HCT116 (cell line): ENCODE data around the gene SEC16A. TPM values are rescaled to one million over a fixed set of nuclear protein-coding genes. Genes with fewer than 3 reads are reported as not detected.

Source experiments
- ATAC-seq: fragments of 200-7000 bp; cut with Tn5 transposase; 2 replicates; pipeline ENCODE4 v1.9.1; 2020; ENCODE audit warnings: mild to moderate bottlenecking, moderate library complexity
- BruUV-seq: library from RNA; stranded (reverse); fragments of 400-500 nt; replicated peaks from 2 replicates; lab custom pipeline; 2021; lab: Mats Ljungman, UMichigan
- CTCF ChIA-PET: fragments of 300-600 bp; sonication (Branson Sonifier 250); formaldehyde crosslinking; loops from one replicate; lab custom pipeline; 2021; ENCODE audit warnings: antibody characterized with exemption; lab: Charles Lee
- POLR2A ChIA-PET: fragments of 300-600, 350-600 bp; sonication (Branson Sonifier 250); formaldehyde crosslinking; loops from one replicate; lab custom pipeline; 2021; ENCODE audit warnings: antibody characterized with exemption; lab: Charles Lee
- RAD21 ChIA-PET, 2 experiments: fragments of 300-600 bp; sonication (Branson Sonifier 250); formaldehyde crosslinking; loops; one replicate each; lab custom pipeline; 2023; ENCODE audit warnings: low total read pairs in 2 of 2; ENCODE audit not compliant: uncharacterized antibody in 2 of 2, unreplicated experiment in 2 of 2, low non-redundant PET in 1 of 2; lab: Charles Lee
- DNase-seq: peaks from one replicate; pipeline ENCODE4 v3.0.0-alpha.2; 2010; ENCODE audit warnings: low read depth, low spot score
- H2AFZ ChIP-seq: fragments of 200-600 bp; shearing (Covaris generic), sonication (generic); 2 replicates; pipeline ENCODE4 v1.6.1; 2017; ENCODE audit warnings: low read depth, mixed run types, mixed read lengths, antibody characterized with exemption, low read length; ENCODE audit not compliant: poor library complexity, severe bottlenecking
- H3K27ac ChIP-seq: 2 replicates; pipeline ENCODE4 v1.5.1; 2012; ENCODE audit warnings: low read depth, low read length
- H3K27me3 ChIP-seq: fragments of 200-600 bp; sonication (generic); 2 replicates; pipeline ENCODE4 v1.6.1; 2016; ENCODE audit warnings: mixed run types, low read length, mixed read lengths; ENCODE audit not compliant: insufficient read depth
- H3K36me3 ChIP-seq, 2 experiments: fragments of 200-500 bp in 1 of 2; fragments of 200-600 bp in 1 of 2; sonication (Bioruptor generic) in 1 of 2; sonication (generic) in 1 of 2; 2 replicates each; pipeline versions ENCODE4 v1.5.1 to v1.6.1; 2014 to 2016; ENCODE audit warnings: low read length in 2 of 2, inconsistent platforms in 1 of 2, mixed read lengths in 1 of 2, mixed run types in 1 of 2; ENCODE audit not compliant: insufficient read depth in 2 of 2, control insufficient read depth in 1 of 2
- H3K4me1 ChIP-seq, 2 experiments: fragments of 200-600 bp in 1 of 2; sonication (generic) in 1 of 2; 2 replicates each; pipeline versions ENCODE4 v1.5.1 to v1.6.1; 2012 to 2017; ENCODE audit warnings: low read length in 2 of 2, inconsistent platforms in 1 of 2, mild to moderate bottlenecking in 1 of 2, mixed read lengths in 1 of 2, mixed run types in 1 of 2, moderate library complexity in 1 of 2; ENCODE audit not compliant: insufficient read depth in 2 of 2, control insufficient read depth in 1 of 2
- H3K4me2 ChIP-seq: fragments of 200-600 bp; sonication (generic); 2 replicates; pipeline ENCODE4 v1.6.1; 2017; ENCODE audit warnings: mixed run types, low read length, mixed read lengths
- H3K4me3 ChIP-seq, 2 experiments: fragments of 200-600 bp in 1 of 2; sonication (generic) in 1 of 2; replicated peaks in 1 of 2; 2 replicates each; pipeline ENCODE4 v1.5.1; 2011 to 2016; ENCODE audit warnings: low read length in 2 of 2, control low read depth in 1 of 2, low read depth in 1 of 2, mild to moderate bottlenecking in 1 of 2, mixed read lengths in 1 of 2, mixed run types in 1 of 2
- H3K79me2 ChIP-seq: fragments of 200-600 bp; sonication (generic); 2 replicates; pipeline ENCODE4 v1.6.1; 2017; ENCODE audit warnings: mild to moderate bottlenecking, mixed run types, low read length, moderate library complexity, mixed read lengths; ENCODE audit not compliant: insufficient read depth
- H3K9ac ChIP-seq: fragments of 200-600 bp; sonication (generic); 2 replicates; pipeline ENCODE4 v1.6.1; 2016; ENCODE audit warnings: low read length, mixed read lengths
- H3K9me2 ChIP-seq: fragments of 200-600 bp; sonication (generic), shearing (Covaris generic); 2 replicates; pipeline ENCODE4 v1.6.1; 2017; ENCODE audit warnings: mixed run types, mild to moderate bottlenecking, moderate library complexity; ENCODE audit not compliant: insufficient read depth
- H3K9me3 ChIP-seq, 2 experiments: fragments of 200-500 bp in 1 of 2; fragments of 200-600 bp in 1 of 2; sonication (Bioruptor generic) in 1 of 2; sonication (generic) in 1 of 2; 2 replicates each; pipeline ENCODE4 v1.6.1; 2014 to 2017; ENCODE audit warnings: low read length in 2 of 2, mixed read lengths in 2 of 2, inconsistent platforms in 1 of 2, low read depth in 1 of 2, mild to moderate bottlenecking in 1 of 2, mixed run types in 1 of 2, moderate library complexity in 1 of 2; ENCODE audit not compliant: control insufficient read depth in 1 of 2, insufficient read depth in 1 of 2
- H4K20me1 ChIP-seq: fragments of 200-600 bp; sonication (generic), shearing (Covaris generic); 2 replicates; pipeline ENCODE4 v1.6.1; 2017; ENCODE audit warnings: mixed run types, mild to moderate bottlenecking, moderate library complexity; ENCODE audit not compliant: insufficient read depth
- ELF1 ChIP-seq: IDR thresholded peaks from 2 replicates; pipeline ENCODE4 v1.6.1; 2012; ENCODE audit warnings: low read depth, borderline replicate concordance
- EZH2 ChIP-seq: fragments of 200-600 bp; sonication (generic); IDR thresholded peaks from 2 replicates; pipeline ENCODE4 v1.6.1; 2017; ENCODE audit warnings: antibody characterized with exemption, mixed run types
- FOSL1 ChIP-seq: IDR thresholded peaks from 2 replicates; pipeline ENCODE4 v1.6.1; 2012; ENCODE audit warnings: low read depth
- JUND ChIP-seq: IDR thresholded peaks from 2 replicates; pipeline ENCODE4 v1.6.1; 2012
- POLR2A ChIP-seq: IDR thresholded peaks from 2 replicates; pipeline ENCODE4 v1.7.0; 2011; ENCODE audit warnings: borderline replicate concordance; ENCODE audit not compliant: insufficient read depth, insufficient read length; ENCODE audit errors: extremely low read depth
- POLR2AphosphoS5 ChIP-seq: IDR thresholded peaks from 2 replicates; pipeline ENCODE4 v1.6.1; 2011; ENCODE audit warnings: mild to moderate bottlenecking, low read depth, low read length, moderate library complexity
- SRF ChIP-seq: IDR thresholded peaks from 2 replicates; pipeline ENCODE4 v1.6.1; 2012; ENCODE audit warnings: low read depth
- ZNF274 ChIP-seq: fragments of 200-500 bp; sonication (Bioruptor generic); IDR thresholded peaks from 2 replicates; pipeline ENCODE4 v1.6.1; 2014; ENCODE audit warnings: mild to moderate bottlenecking, low read depth, low read length, inconsistent platforms
- intact Hi-C: fragments of 100-400 bp; cut with micrococcal nuclease; formaldehyde crosslinking; loops from 2 replicates; pipeline ENCODE4 v1.10.0; 2022
- total RNA-seq: library from RNA; stranded (reverse); gene quantifications from one replicate; pipeline ENCODE4 v1.2.1, GENCODE V29; 2021; ENCODE audit not compliant: unreplicated experiment
- TF ChIP-seq, protein P1 (sequence below): IDR thresholded peaks from 2 replicates; pipeline ENCODE4 v1.6.1; 2012
- TF ChIP-seq, protein P2 (sequence below): IDR thresholded peaks from 2 replicates; pipeline ENCODE4 v1.6.1; 2011; ENCODE audit warnings: mild to moderate bottlenecking, low read length, moderate library complexity; ENCODE audit not compliant: insufficient replicate concordance; ENCODE audit errors: extremely low read depth
- TF ChIP-seq, protein P3 (sequence below): IDR thresholded peaks from 2 replicates; pipeline ENCODE4 v1.6.1; 2012; ENCODE audit warnings: low read depth

The SEC16A gene
- total RNA-seq, 1 experiment from 2014 or later, result 49.8 TPM

DNA sequence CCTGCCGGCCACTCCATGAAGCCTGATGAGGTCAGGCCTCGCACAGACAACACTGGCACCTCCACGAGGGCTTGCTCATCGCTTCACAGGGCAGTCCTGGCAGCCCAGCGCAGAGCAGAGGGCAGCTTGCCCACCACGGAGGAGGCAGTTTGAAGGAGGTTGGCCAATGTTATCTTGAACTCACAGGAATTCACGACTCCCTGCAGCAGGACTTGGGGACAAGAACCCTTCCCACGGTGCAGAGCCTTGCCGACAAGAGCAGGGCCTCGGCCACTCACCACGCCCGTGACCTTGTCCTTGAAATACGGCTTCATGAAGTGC is 87.9 kb downstream of the SEC16A start:
- peaks cover 60% of the 10 kb centered on the region for H3K79me2 ChIP-seq
- no peak overlapping the region for H3K9ac ChIP-seq
- BruUV-seq, result no TSS peak
- H4K20me1 ChIP-seq, result no peaks in the 10 kb centered on the region
- H2AFZ ChIP-seq, result no peak overlapping the region
- no peak overlapping the region for H3K27ac ChIP-seq
- no peak overlapping the region for H3K4me3 ChIP-seq
- intact Hi-C loops, result no loop called here
- H3K4me2 ChIP-seq, result no peak overlapping the region
- H3K27me3 ChIP-seq, result no peaks in the 10 kb centered on the region
- TF ChIP-seq POLR2A (no peak), JUND (no peak), ELF1 (no peak), FOSL1 (no peak), ZNF274 (no peak), POLR2AphosphoS5 (no peak), EZH2 (no peak), SRF (no peak)
- TF ChIP-seq, protein P1, sequence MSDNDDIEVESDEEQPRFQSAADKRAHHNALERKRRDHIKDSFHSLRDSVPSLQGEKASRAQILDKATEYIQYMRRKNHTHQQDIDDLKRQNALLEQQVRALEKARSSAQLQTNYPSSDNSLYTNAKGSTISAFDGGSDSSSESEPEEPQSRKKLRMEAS, result no peak
- TF ChIP-seq, protein P2, sequence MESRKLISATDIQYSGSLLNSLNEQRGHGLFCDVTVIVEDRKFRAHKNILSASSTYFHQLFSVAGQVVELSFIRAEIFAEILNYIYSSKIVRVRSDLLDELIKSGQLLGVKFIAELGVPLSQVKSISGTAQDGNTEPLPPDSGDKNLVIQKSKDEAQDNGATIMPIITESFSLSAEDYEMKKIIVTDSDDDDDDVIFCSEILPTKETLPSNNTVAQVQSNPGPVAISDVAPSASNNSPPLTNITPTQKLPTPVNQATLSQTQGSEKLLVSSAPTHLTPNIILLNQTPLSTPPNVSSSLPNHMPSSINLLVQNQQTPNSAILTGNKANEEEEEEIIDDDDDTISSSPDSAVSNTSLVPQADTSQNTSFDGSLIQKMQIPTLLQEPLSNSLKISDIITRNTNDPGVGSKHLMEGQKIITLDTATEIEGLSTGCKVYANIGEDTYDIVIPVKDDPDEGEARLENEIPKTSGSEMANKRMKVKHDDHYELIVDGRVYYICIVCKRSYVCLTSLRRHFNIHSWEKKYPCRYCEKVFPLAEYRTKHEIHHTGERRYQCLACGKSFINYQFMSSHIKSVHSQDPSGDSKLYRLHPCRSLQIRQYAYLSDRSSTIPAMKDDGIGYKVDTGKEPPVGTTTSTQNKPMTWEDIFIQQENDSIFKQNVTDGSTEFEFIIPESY, result no peak
- TF ChIP-seq, protein P3, sequence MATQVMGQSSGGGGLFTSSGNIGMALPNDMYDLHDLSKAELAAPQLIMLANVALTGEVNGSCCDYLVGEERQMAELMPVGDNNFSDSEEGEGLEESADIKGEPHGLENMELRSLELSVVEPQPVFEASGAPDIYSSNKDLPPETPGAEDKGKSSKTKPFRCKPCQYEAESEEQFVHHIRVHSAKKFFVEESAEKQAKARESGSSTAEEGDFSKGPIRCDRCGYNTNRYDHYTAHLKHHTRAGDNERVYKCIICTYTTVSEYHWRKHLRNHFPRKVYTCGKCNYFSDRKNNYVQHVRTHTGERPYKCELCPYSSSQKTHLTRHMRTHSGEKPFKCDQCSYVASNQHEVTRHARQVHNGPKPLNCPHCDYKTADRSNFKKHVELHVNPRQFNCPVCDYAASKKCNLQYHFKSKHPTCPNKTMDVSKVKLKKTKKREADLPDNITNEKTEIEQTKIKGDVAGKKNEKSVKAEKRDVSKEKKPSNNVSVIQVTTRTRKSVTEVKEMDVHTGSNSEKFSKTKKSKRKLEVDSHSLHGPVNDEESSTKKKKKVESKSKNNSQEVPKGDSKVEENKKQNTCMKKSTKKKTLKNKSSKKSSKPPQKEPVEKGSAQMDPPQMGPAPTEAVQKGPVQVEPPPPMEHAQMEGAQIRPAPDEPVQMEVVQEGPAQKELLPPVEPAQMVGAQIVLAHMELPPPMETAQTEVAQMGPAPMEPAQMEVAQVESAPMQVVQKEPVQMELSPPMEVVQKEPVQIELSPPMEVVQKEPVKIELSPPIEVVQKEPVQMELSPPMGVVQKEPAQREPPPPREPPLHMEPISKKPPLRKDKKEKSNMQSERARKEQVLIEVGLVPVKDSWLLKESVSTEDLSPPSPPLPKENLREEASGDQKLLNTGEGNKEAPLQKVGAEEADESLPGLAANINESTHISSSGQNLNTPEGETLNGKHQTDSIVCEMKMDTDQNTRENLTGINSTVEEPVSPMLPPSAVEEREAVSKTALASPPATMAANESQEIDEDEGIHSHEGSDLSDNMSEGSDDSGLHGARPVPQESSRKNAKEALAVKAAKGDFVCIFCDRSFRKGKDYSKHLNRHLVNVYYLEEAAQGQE, result no peak
- TF ChIP-seq, all 23 proteins: peak for 0
- no peaks in the 10 kb centered on the region for H3K9me3 ChIP-seq
- no peak for DNase-seq
- POLR2A ChIA-PET, result no interaction called here
- RAD21 ChIA-PET, result no interaction called here
- H3K36me3 ChIP-seq, result peaks cover 45 to 61% of the 10 kb centered on the region in 2 experiments
- CTCF ChIA-PET, result no interaction called here
- H3K9me2 ChIP-seq, result no peaks in the 10 kb centered on the region
- ATAC-seq, result no peak
- peaks cover 7 to 9% of the 10 kb centered on the region in 2 experiments for H3K4me1 ChIP-seq
